Liver (tissue), 3 donors: ENCODE results near the gene RELN.

ENCODE experiments used
- EGR1 ChIP-seq, 2 donors: IDR thresholded peaks; 2 replicates each; pipeline ENCODE4 v1.6.1; 2016 to 2018; ENCODE audit warnings: antibody characterized with exemption in 2 of 2, low read depth in 2 of 2
- GABPA ChIP-seq, 2 donors: IDR thresholded peaks in 1 of 2; conservative IDR thresholded peaks in 1 of 2; 2 replicates each; pipeline ENCODE4 v1.6.1; 2016; ENCODE audit warnings: antibody characterized with exemption in 2 of 2, mild to moderate bottlenecking in 1 of 2, moderate library complexity in 1 of 2
- HNF4A ChIP-seq, 2 donors: conservative IDR thresholded peaks; 2 replicates each; pipeline ENCODE4 v1.6.1; 2016; ENCODE audit warnings: antibody characterized with exemption in 2 of 2, mild to moderate bottlenecking in 2 of 2
- RAD21 ChIP-seq, 2 donors: IDR thresholded peaks; 2 replicates each; pipeline ENCODE4 v1.6.1; 2016; ENCODE audit warnings: antibody characterized with exemption in 2 of 2, mild to moderate bottlenecking in 2 of 2
- SP1 ChIP-seq: IDR thresholded peaks from 2 replicates; pipeline ENCODE4 v1.6.1; 2018; ENCODE audit warnings: antibody characterized with exemption, mild to moderate bottlenecking
- YY1 ChIP-seq: IDR thresholded peaks from 2 replicates; pipeline ENCODE4 v1.6.1; 2016; ENCODE audit warnings: antibody characterized with exemption, mild to moderate bottlenecking
- TF ChIP-seq, protein P1 (sequence below): IDR thresholded peaks from 2 replicates; pipeline ENCODE4 v1.6.1; 2016; ENCODE audit warnings: antibody characterized with exemption
- TF ChIP-seq, protein P2 (sequence below): fragments of 150-350 bp; IDR thresholded peaks from 2 replicates; pipeline ENCODE4 v1.5.1; 2017; ENCODE audit warnings: improper control_type of control experiment, low read depth, low read length; ENCODE audit not compliant: missing input control
- TF ChIP-seq, protein P3 (sequence below): IDR thresholded peaks from 2 replicates; pipeline ENCODE4 v1.6.1; 2016; ENCODE audit warnings: antibody characterized with exemption
- TF ChIP-seq, protein P4 (sequence below): IDR thresholded peaks from 2 replicates; pipeline ENCODE4 v1.6.1; 2016; ENCODE audit warnings: antibody characterized with exemption, mild to moderate bottlenecking
- donor health status: healthy.
- donor health status: healthy.

DNA sequence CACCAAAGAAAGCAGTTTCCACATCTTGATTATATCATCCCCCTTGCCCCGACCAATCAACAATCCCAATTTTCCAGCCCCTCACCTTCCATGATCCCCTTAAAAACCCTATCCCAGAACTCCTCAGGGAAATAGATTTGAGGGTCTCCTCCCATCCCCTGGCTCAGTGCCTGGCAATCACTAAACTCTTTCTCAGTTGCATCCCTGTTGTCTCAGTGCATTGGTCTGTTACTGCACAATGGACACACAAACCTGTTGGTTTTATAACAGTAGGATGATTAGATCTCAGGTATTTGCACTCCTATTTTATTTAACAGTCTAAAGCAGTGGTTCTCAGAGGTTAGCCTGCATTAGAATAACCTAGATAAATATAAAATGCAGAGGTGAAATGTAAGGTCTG lies 45.2 kb upstream of the RELN start:
- TF ChIP-seq HNF4A (conservative IDR thresholded peaks at IDR 0.05) (no peak), GABPA (IDR thresholded peaks at IDR 0.05 in 1 of 2, conservative IDR thresholded peaks at IDR 0.05 in 1 of 2) (no peak), RAD21 (IDR thresholded peaks at IDR 0.05) (no peak), SP1 (no peak), YY1 (no peak), EGR1 (IDR thresholded peaks at IDR 0.05; ENCODE audit: low read depth in 2 of 2) (no peak)
- TF ChIP-seq, protein P1, sequence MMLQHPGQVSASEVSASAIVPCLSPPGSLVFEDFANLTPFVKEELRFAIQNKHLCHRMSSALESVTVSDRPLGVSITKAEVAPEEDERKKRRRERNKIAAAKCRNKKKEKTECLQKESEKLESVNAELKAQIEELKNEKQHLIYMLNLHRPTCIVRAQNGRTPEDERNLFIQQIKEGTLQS: no peak
- TF ChIP-seq, protein P2, sequence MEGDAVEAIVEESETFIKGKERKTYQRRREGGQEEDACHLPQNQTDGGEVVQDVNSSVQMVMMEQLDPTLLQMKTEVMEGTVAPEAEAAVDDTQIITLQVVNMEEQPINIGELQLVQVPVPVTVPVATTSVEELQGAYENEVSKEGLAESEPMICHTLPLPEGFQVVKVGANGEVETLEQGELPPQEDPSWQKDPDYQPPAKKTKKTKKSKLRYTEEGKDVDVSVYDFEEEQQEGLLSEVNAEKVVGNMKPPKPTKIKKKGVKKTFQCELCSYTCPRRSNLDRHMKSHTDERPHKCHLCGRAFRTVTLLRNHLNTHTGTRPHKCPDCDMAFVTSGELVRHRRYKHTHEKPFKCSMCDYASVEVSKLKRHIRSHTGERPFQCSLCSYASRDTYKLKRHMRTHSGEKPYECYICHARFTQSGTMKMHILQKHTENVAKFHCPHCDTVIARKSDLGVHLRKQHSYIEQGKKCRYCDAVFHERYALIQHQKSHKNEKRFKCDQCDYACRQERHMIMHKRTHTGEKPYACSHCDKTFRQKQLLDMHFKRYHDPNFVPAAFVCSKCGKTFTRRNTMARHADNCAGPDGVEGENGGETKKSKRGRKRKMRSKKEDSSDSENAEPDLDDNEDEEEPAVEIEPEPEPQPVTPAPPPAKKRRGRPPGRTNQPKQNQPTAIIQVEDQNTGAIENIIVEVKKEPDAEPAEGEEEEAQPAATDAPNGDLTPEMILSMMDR: no peak
- TF ChIP-seq, protein P3, sequence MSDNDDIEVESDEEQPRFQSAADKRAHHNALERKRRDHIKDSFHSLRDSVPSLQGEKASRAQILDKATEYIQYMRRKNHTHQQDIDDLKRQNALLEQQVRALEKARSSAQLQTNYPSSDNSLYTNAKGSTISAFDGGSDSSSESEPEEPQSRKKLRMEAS: no peak
- TF ChIP-seq, protein P4, sequence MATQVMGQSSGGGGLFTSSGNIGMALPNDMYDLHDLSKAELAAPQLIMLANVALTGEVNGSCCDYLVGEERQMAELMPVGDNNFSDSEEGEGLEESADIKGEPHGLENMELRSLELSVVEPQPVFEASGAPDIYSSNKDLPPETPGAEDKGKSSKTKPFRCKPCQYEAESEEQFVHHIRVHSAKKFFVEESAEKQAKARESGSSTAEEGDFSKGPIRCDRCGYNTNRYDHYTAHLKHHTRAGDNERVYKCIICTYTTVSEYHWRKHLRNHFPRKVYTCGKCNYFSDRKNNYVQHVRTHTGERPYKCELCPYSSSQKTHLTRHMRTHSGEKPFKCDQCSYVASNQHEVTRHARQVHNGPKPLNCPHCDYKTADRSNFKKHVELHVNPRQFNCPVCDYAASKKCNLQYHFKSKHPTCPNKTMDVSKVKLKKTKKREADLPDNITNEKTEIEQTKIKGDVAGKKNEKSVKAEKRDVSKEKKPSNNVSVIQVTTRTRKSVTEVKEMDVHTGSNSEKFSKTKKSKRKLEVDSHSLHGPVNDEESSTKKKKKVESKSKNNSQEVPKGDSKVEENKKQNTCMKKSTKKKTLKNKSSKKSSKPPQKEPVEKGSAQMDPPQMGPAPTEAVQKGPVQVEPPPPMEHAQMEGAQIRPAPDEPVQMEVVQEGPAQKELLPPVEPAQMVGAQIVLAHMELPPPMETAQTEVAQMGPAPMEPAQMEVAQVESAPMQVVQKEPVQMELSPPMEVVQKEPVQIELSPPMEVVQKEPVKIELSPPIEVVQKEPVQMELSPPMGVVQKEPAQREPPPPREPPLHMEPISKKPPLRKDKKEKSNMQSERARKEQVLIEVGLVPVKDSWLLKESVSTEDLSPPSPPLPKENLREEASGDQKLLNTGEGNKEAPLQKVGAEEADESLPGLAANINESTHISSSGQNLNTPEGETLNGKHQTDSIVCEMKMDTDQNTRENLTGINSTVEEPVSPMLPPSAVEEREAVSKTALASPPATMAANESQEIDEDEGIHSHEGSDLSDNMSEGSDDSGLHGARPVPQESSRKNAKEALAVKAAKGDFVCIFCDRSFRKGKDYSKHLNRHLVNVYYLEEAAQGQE: no peak
